Uterus (tissue), 2 donors: ENCODE results near the gene SMIM24.

Experiments used
- POLR2A ChIP-seq, 2 donors: fragments of 450-650 bp; IDR thresholded peaks; one replicate each; pipeline ENCODE4 v1.6.1; 2016; ENCODE audit warnings: antibody characterized with exemption in 2 of 2, mild to moderate bottlenecking in 1 of 2, moderate library complexity in 1 of 2
- TF ChIP-seq, protein P1 (sequence below), 4 experiments: fragments of 200-600 bp in 2 of 4; fragments of 450-650 bp in 2 of 4; sonication (generic) in 2 of 4; IDR thresholded peaks; one replicate each; pipeline ENCODE4 v1.5.1; 2016 to 2019; ENCODE audit warnings: antibody characterized with exemption in 4 of 4, mild to moderate bottlenecking in 2 of 4, moderate library complexity in 1 of 4

DNA sequence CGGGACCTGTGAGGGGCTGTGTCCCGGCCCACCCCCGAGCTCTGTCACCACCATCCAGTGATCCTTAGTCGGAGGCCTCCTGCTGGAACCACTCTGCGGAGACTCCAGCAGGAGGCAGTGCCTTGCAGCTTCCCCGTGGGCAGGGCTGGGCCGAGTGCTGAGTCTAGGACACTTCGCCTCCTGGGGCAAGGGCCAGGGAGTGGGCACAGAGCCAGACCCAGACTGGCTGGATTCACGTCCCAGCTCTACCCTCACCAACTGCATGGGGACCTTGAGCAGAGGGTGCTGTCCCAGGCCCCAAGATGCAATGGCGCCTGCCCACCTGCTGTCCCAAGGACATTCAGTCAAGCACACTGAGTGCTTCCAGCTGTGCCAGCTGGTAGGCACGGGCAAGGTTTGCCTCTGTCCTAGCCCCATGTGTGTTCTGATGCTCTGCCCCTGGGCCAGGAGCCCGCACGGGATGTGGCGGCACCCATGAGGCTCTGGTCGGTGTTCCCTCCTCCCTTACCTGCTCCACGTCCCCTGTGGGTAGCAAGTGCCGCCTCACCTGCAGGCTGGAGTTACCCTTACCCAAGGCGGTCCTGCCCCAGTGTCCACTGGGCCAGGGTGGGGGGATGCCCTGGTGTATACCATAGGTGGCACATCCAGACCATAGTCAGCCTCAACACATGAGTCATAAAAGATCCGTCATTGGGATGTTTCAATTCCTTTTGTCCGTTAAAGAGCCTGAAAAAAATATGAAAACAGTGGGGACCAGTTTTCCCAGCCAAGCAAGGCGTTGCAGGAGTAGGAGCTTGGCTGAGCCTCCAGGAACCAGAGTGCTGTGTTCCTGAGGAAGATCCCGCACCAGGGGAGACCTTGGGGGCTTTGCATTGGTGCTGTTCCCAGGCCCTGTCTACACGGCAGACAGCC, 33.2 kb upstream of the SMIM24 start:
- TF ChIP-seq, protein P1, sequence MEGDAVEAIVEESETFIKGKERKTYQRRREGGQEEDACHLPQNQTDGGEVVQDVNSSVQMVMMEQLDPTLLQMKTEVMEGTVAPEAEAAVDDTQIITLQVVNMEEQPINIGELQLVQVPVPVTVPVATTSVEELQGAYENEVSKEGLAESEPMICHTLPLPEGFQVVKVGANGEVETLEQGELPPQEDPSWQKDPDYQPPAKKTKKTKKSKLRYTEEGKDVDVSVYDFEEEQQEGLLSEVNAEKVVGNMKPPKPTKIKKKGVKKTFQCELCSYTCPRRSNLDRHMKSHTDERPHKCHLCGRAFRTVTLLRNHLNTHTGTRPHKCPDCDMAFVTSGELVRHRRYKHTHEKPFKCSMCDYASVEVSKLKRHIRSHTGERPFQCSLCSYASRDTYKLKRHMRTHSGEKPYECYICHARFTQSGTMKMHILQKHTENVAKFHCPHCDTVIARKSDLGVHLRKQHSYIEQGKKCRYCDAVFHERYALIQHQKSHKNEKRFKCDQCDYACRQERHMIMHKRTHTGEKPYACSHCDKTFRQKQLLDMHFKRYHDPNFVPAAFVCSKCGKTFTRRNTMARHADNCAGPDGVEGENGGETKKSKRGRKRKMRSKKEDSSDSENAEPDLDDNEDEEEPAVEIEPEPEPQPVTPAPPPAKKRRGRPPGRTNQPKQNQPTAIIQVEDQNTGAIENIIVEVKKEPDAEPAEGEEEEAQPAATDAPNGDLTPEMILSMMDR (IDR thresholded peaks at IDR 0.05) = no peak
- TF ChIP-seq POLR2A (IDR thresholded peaks at IDR 0.05) = no peak
